Common myeloid progenitor, CD34-positive (primary cell): ENCODE results near the gene SLFN14.
"Not testable (repeated sequence)": the region's sequence is repeated elsewhere in the genome, so short reads cannot be mapped to it uniquely, and the experiment has no call there.

Source experiments
- CTCF ChIA-PET: fragments of 350-600 bp; sonication (Branson Sonifier 250); formaldehyde crosslinking; loops from one replicate; lab custom pipeline; 2021; ENCODE audit warnings: antibody characterized with exemption; lab: Charles Lee
- POLR2A ChIA-PET: fragments of 350-600 bp; sonication (Branson Sonifier 250); formaldehyde crosslinking; loops from one replicate; lab custom pipeline; 2021; ENCODE audit warnings: antibody characterized with exemption; lab: Charles Lee
- DNase-seq, 3 donors: peaks; one replicate each; pipeline versions ENCODE4 v3.0.0 to v3.0.0-alpha.2; 2013
- H3K27ac ChIP-seq, 2 experiments: 1 replicate in 1 of 2; 2 replicates in 1 of 2; pipeline ENCODE4 v1.7.0; 2013; ENCODE audit warnings: inconsistent platforms in 2 of 2, low read length in 2 of 2, mild to moderate bottlenecking in 2 of 2, low read depth in 1 of 2, moderate library complexity in 1 of 2; ENCODE audit not compliant: severe bottlenecking in 2 of 2, insufficient read depth in 1 of 2, poor library complexity in 1 of 2
- H3K27me3 ChIP-seq, 5 experiments: replicated peaks in 2 of 5; 1 replicate in 3 of 5; 2 replicates in 2 of 5; pipeline versions ENCODE4 v1.6.1 to v1.7.0; 2013; ENCODE audit warnings: low read length in 4 of 5, mild to moderate bottlenecking in 2 of 5, moderate library complexity in 2 of 5, inconsistent platforms in 1 of 5; ENCODE audit not compliant: insufficient read depth in 5 of 5, control insufficient read depth in 4 of 5
- H3K36me3 ChIP-seq, 4 experiments: 1 replicate in 2 of 4; 2 replicates in 2 of 4; pipeline versions ENCODE4 v1.6.1 to v1.7.0; 2013; ENCODE audit warnings: low read length in 3 of 4, control low read depth in 1 of 4, mild to moderate bottlenecking in 1 of 4; ENCODE audit not compliant: control insufficient read depth in 4 of 4, insufficient read depth in 4 of 4
- H3K4me1 ChIP-seq, 4 experiments: 1 replicate in 3 of 4; 2 replicates in 1 of 4; pipeline versions ENCODE4 v1.6.1 to v1.7.1; 2013; ENCODE audit warnings: low read length in 3 of 4, mild to moderate bottlenecking in 3 of 4, control low read depth in 1 of 4, inconsistent platforms in 1 of 4, moderate library complexity in 1 of 4; ENCODE audit not compliant: control insufficient read depth in 4 of 4, insufficient read depth in 4 of 4; ENCODE audit errors: control extremely low read depth in 1 of 4
- H3K4me3 ChIP-seq, 7 experiments: 1 replicate in 4 of 7; 2 replicates in 3 of 7; pipeline versions ENCODE4 v1.5.1 to v1.7.0; 2013; ENCODE audit warnings: mild to moderate bottlenecking in 7 of 7, low read length in 6 of 7, moderate library complexity in 6 of 7, inconsistent platforms in 2 of 7, low read depth in 2 of 7, control low read depth in 1 of 7; ENCODE audit not compliant: insufficient read depth in 4 of 7, control insufficient read depth in 1 of 7; ENCODE audit errors: extremely low read depth in 1 of 7
- H3K9me3 ChIP-seq, 5 experiments: 1 replicate in 4 of 5; 2 replicates in 1 of 5; pipeline versions ENCODE4 v1.6.1 to v1.7.1; 2013; ENCODE audit warnings: low read length in 4 of 5, mild to moderate bottlenecking in 2 of 5, inconsistent platforms in 1 of 5, low read depth in 1 of 5, moderate library complexity in 1 of 5; ENCODE audit not compliant: control insufficient read depth in 4 of 5, insufficient read depth in 2 of 5; ENCODE audit errors: control extremely low read depth in 1 of 5
- WGBS: methylation state at CpG from one replicate; pipeline ENCODE4 v1.1.5; 2013; ENCODE audit not compliant: insufficient coverage; 5-methylcytosine and 5-hydroxymethylcytosine counted together

SLFN14 gene

GRCh38 chr17:35519906-35520442 is 40.6 kb downstream of the SLFN14 start:
- POLR2A ChIA-PET, result no interaction called here
- CTCF ChIA-PET, result interaction anchor here (1.3 to 2.0 kb wide), 2 partner anchors 21 to 228 kb away, joined by 3 to 4 read pairs; no protein-coding TSS in a partner anchor
- no peaks in the 10 kb centered on the region for H3K36me3 ChIP-seq
- H3K4me3 ChIP-seq, result no peak overlapping the region
- H3K4me1 ChIP-seq, result peaks cover 4 to 50% (median 34%) of the 10 kb centered on the region in 4 experiments
- H3K9me3 ChIP-seq, result no peaks in the 10 kb centered on the region
- peaks cover 0 to 5% (median 0%) of the 10 kb centered on the region in 5 experiments for H3K27me3 ChIP-seq
- no peak overlapping the region for H3K27ac ChIP-seq
- 98% methylated on average over 5 of the region's 8 CpGs for WGBS
- no peak for DNase-seq

- Histone ChIP-seq H3K27me3 (peaks cover 0 to 10% (median 0%) of the 10 kb centered on the region in 5 experiments), H3K4me1 (peaks cover 4 to 50% (median 34%) of the 10 kb centered on the region in 4 experiments), H3K9me3 (no peaks in the 10 kb centered on the region), H3K27ac (no peak overlapping the region), H3K4me3 (no peak overlapping the region), H3K36me3 (no peaks in the 10 kb centered on the region)
- ChIA-PET CTCF (interaction anchor here (1.3 to 2.0 kb wide), 2 partner anchors 21 to 228 kb away, joined by 3 to 4 read pairs; no protein-coding TSS in a partner anchor), POLR2A (no interaction called here)
- 100% methylated on average over 1 of the region's 3 CpGs for WGBS
- DNase-seq, result no peak
Observed at GRCh38 chr17:35519439-35519838, 41.2 kb downstream of the SLFN14 start.

GRCh38 chr17:35518431-35518830 is 42.2 kb downstream of the SLFN14 start:
- H3K9me3 ChIP-seq, H3K4me3 ChIP-seq, H3K27ac ChIP-seq, H3K36me3 ChIP-seq, POLR2A ChIA-PET, DNase-seq: not testable (repeated sequence)
- 80% methylated on average over 1 of the region's 5 CpGs for WGBS
- Histone ChIP-seq H3K4me1 (peaks cover 4 to 41% (median 29%) of the 10 kb centered on the region in 4 experiments), H3K27me3 (peaks cover 0 to 17% (median 0%) of the 10 kb centered on the region in 5 experiments)
- CTCF ChIA-PET, result interaction anchor here (1.3 to 2.0 kb wide), 2 partner anchors 20 to 24 kb away, joined by 3 to 4 read pairs; no protein-coding TSS in a partner anchor

GRCh38 chr17:35515027-35515426 is 45.6 kb downstream of the SLFN14 start:
- DNase-seq, result no peak
- H3K27me3 ChIP-seq, result peaks cover 0 to 17% (median 0%) of the 10 kb centered on the region in 5 experiments
- H3K4me3 ChIP-seq, result no peak overlapping the region
- POLR2A ChIA-PET, result no interaction called here
- no peaks in the 10 kb centered on the region for H3K9me3 ChIP-seq
- CTCF ChIA-PET, result no interaction called here
- H3K36me3 ChIP-seq, result no peaks in the 10 kb centered on the region
- 69% methylated on average over 20 of the region's 21 CpGs for WGBS
- H3K27ac ChIP-seq, result no peak overlapping the region
- peaks cover 0 to 6% (median 0%) of the 10 kb centered on the region in 4 experiments for H3K4me1 ChIP-seq

GRCh38 chr17:35514564-35514963 is 46.1 kb downstream of the SLFN14 start:
- Histone ChIP-seq H3K27ac (no peak overlapping the region), H3K4me1 (peaks cover 0 to 2% (median 0%) of the 10 kb centered on the region in 4 experiments), H3K4me3 (no peak overlapping the region), H3K9me3 (no peaks in the 10 kb centered on the region), H3K27me3 (peaks cover 0 to 17% (median 0%) of the 10 kb centered on the region in 5 experiments), H3K36me3 (no peaks in the 10 kb centered on the region)
- ChIA-PET POLR2A (no interaction called here), CTCF (no interaction called here)
- WGBS, result 100% methylated on average over 1 of the region's 2 CpGs
- no peak for DNase-seq
